GM18520 (cell line): ENCODE results near the gene NCAPH2.

Experiments
- ATAC-seq: cut with Tn5 transposase; IDR thresholded peaks from one replicate; pipeline ENCODE4 v1.9.1; 2021; ENCODE audit not compliant: unreplicated experiment

NCAPH2 gene

GRCh38 chr22:50488886-50489285 lies 19.1 kb upstream of the NCAPH2 start:
- ATAC-seq: no peak

GRCh38 chr22:50489363-50490243 lies 18.4 kb upstream of the NCAPH2 start:
- no peak for ATAC-seq

- ATAC-seq: no peak
Observed at GRCh38 chr22:50490531-50491308, 17.3 kb upstream of the NCAPH2 start.

GRCh38 chr22:50497093-50497492 lies 10.9 kb upstream of the NCAPH2 start:
- no peak for ATAC-seq

GRCh38 chr22:50498322-50498890 lies 9.6 kb upstream of the NCAPH2 start:
- ATAC-seq: no peak

- no peak for ATAC-seq
Observed at GRCh38 chr22:50500452-50500851, 7.6 kb upstream of the NCAPH2 start.

GRCh38 chr22:50502096-50502495 lies 5.9 kb upstream of the NCAPH2 start:
- ATAC-seq: no peak

- ATAC-seq: no peak
Observed at GRCh38 chr22:50502628-50503474, 5.2 kb upstream of the NCAPH2 start.

- no peak for ATAC-seq
Observed at GRCh38 chr22:50503475-50504145, 4.4 kb upstream of the NCAPH2 start.

- no peak for ATAC-seq
Observed at GRCh38 chr22:50504369-50505211, 3.4 kb upstream of the NCAPH2 start.

GRCh38 chr22:50505276-50505775 lies 2.7 kb upstream of the NCAPH2 start:
- no peak for ATAC-seq

GRCh38 chr22:50505776-50506610 lies 2.0 kb upstream of the NCAPH2 start:
- ATAC-seq: no peak

- no peak for ATAC-seq
Observed at GRCh38 chr22:50506611-50507420, 1.2 kb upstream of the NCAPH2 start.

- ATAC-seq: peak; percentile 33
Observed at GRCh38 chr22:50507421-50507990, 518 bp upstream of the NCAPH2 start, which contains the start of gene LMF2. LMF2 (minus strand) TSS chr22:50507702; CDS start chr22:50507675, 27 bp downstream.

- no peak for ATAC-seq
Observed at GRCh38 chr22:50508897-50509296, 873 bp downstream of the NCAPH2 start.

- no peak for ATAC-seq
Observed at GRCh38 chr22:50513175-50513574, 5.2 kb downstream of the NCAPH2 start.

- ATAC-seq: no peak
Observed at GRCh38 chr22:50516068-50516467, 8.0 kb downstream of the NCAPH2 start.
